ENCODE results near the gene RND1. TPM values are rescaled to one million over a fixed set of nuclear protein-coding genes. Genes with fewer than 3 reads are reported as not detected.

Gene RND1
- total and polyA plus RNA-seq, 2 experiments from 2014 or later, result 9.3 to 10.4 TPM

- H3K27ac Mint-ChIP-seq, result no peak overlapping the region
Observed at GRCh38 chr12:48869191-48869590, 3.5 kb upstream of the RND1 start.

More at GRCh38 chr12:48869191-48869590, 3.5 kb upstream of the RND1 start:
- H3K36me3 Mint-ChIP-seq (ENCODE audit: low read depth), result peaks cover 3% of the 10 kb centered on the region; the same call in 2 of the 3 replicates
- Histone ChIP-seq H3F3A (replicated peaks; ENCODE audit: low read depth) (no peaks in the 10 kb centered on the region), H3K4me1 (ENCODE audit: insufficient read depth) (peaks cover 14% of the 10 kb centered on the region; the same call in 1 of the 2 replicates), H3K4me2 (no peak overlapping the region), H3K4me3 (no peak overlapping the region), H3K27ac (ENCODE audit: low read depth) (no peak overlapping the region), H4K20me1 (replicated peaks; ENCODE audit: insufficient read depth) (peaks cover 9% of the 10 kb centered on the region; the same call in 1 of the 2 replicates), H3K79me2 (replicated peaks; ENCODE audit: insufficient read depth) (peaks cover 10% of the 10 kb centered on the region), H3K36me3 (ENCODE audit: insufficient read depth) (no peaks in the 10 kb centered on the region), H3K27me3 (ENCODE audit: insufficient read depth) (no peaks in the 10 kb centered on the region), H3K9me2 (ENCODE audit: insufficient read depth) (no peaks in the 10 kb centered on the region), H2AFZ (no peak overlapping the region)
- no peaks in the 10 kb centered on the region for H3K9me3 Mint-ChIP-seq
- no peak for ATAC-seq
- H3K4me1 Mint-ChIP-seq, result peaks cover 14% of the 10 kb centered on the region
- TF ChIP-seq CREB1 (CRISPR knock-in tag; IDR thresholded peaks at IDR 0.05; ENCODE audit: low read depth), result no peak
- no peak for TF ChIP-seq JUNB (IDR thresholded peaks at IDR 0.05; ENCODE audit: unreplicated experiment)
- TF ChIP-seq, protein P1, sequence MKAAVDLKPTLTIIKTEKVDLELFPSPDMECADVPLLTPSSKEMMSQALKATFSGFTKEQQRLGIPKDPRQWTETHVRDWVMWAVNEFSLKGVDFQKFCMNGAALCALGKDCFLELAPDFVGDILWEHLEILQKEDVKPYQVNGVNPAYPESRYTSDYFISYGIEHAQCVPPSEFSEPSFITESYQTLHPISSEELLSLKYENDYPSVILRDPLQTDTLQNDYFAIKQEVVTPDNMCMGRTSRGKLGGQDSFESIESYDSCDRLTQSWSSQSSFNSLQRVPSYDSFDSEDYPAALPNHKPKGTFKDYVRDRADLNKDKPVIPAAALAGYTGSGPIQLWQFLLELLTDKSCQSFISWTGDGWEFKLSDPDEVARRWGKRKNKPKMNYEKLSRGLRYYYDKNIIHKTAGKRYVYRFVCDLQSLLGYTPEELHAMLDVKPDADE (IDR thresholded peaks at IDR 0.05), result no peak
- no peak for TF ChIP-seq ZNF331 (CRISPR knock-in tag; IDR thresholded peaks at IDR 0.05; ENCODE audit: low read depth)
- TF ChIP-seq, protein P2, sequence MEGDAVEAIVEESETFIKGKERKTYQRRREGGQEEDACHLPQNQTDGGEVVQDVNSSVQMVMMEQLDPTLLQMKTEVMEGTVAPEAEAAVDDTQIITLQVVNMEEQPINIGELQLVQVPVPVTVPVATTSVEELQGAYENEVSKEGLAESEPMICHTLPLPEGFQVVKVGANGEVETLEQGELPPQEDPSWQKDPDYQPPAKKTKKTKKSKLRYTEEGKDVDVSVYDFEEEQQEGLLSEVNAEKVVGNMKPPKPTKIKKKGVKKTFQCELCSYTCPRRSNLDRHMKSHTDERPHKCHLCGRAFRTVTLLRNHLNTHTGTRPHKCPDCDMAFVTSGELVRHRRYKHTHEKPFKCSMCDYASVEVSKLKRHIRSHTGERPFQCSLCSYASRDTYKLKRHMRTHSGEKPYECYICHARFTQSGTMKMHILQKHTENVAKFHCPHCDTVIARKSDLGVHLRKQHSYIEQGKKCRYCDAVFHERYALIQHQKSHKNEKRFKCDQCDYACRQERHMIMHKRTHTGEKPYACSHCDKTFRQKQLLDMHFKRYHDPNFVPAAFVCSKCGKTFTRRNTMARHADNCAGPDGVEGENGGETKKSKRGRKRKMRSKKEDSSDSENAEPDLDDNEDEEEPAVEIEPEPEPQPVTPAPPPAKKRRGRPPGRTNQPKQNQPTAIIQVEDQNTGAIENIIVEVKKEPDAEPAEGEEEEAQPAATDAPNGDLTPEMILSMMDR (conservative IDR thresholded peaks at IDR 0.05; ENCODE audit: low read depth in 2 of 2), result no peak
- TF ChIP-seq, protein P3, sequence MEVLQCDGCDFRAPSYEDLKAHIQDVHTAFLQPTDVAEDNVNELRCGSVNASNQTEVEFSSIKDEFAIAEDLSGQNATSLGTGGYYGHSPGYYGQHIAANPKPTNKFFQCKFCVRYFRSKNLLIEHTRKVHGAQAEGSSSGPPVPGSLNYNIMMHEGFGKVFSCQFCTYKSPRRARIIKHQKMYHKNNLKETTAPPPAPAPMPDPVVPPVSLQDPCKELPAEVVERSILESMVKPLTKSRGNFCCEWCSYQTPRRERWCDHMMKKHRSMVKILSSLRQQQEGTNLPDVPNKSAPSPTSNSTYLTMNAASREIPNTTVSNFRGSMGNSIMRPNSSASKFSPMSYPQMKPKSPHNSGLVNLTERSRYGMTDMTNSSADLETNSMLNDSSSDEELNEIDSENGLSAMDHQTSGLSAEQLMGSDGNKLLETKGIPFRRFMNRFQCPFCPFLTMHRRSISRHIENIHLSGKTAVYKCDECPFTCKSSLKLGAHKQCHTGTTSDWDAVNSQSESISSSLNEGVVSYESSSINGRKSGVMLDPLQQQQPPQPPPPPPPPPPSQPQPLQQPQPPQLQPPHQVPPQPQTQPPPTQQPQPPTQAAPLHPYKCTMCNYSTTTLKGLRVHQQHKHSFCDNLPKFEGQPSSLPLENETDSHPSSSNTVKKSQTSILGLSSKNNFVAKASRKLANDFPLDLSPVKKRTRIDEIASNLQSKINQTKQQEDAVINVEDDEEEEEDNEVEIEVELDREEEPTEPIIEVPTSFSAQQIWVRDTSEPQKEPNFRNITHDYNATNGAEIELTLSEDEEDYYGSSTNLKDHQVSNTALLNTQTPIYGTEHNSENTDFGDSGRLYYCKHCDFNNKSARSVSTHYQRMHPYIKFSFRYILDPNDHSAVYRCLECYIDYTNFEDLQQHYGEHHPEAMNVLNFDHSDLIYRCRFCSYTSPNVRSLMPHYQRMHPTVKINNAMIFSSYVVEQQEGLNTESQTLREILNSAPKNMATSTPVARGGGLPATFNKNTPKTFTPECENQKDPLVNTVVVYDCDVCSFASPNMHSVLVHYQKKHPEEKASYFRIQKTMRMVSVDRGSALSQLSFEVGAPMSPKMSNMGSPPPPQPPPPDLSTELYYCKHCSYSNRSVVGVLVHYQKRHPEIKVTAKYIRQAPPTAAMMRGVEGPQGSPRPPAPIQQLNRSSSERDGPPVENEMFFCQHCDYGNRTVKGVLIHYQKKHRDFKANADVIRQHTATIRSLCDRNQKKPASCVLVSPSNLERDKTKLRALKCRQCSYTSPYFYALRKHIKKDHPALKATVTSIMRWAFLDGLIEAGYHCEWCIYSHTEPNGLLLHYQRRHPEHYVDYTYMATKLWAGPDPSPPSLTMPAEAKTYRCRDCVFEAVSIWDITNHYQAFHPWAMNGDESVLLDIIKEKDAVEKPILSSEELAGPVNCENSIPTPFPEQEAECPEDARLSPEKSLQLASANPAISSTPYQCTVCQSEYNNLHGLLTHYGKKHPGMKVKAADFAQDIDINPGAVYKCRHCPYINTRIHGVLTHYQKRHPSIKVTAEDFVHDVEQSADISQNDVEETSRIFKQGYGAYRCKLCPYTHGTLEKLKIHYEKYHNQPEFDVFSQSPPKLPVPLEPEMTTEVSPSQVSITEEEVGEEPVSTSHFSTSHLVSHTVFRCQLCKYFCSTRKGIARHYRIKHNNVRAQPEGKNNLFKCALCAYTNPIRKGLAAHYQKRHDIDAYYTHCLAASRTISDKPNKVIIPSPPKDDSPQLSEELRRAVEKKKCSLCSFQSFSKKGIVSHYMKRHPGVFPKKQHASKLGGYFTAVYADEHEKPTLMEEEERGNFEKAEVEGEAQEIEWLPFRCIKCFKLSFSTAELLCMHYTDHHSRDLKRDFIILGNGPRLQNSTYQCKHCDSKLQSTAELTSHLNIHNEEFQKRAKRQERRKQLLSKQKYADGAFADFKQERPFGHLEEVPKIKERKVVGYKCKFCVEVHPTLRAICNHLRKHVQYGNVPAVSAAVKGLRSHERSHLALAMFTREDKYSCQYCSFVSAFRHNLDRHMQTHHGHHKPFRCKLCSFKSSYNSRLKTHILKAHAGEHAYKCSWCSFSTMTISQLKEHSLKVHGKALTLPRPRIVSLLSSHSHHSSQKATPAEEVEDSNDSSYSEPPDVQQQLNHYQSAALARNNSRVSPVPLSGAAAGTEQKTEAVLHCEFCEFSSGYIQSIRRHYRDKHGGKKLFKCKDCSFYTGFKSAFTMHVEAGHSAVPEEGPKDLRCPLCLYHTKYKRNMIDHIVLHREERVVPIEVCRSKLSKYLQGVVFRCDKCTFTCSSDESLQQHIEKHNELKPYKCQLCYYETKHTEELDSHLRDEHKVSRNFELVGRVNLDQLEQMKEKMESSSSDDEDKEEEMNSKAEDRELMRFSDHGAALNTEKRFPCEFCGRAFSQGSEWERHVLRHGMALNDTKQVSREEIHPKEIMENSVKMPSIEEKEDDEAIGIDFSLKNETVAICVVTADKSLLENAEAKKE (CRISPR knock-in tag; IDR thresholded peaks at IDR 0.05), result no peak
- TF ChIP-seq REST (IDR thresholded peaks at IDR 0.05; ENCODE audit: unreplicated experiment), result no peak
- no peak for TF ChIP-seq STAT1 (IDR thresholded peaks at IDR 0.05; ENCODE audit: unreplicated experiment)
- TF ChIP-seq EZH2 (IDR thresholded peaks at IDR 0.05; ENCODE audit: low read depth, unreplicated experiment), result no peak
- TF ChIP-seq ZNF114 (CRISPR knock-in tag; IDR thresholded peaks at IDR 0.05), result no peak
- no peak for TF ChIP-seq EZH2phosphoT487 (IDR thresholded peaks at IDR 0.05; ENCODE audit: unreplicated experiment)
- no peak overlapping the region for H3K4me3 Mint-ChIP-seq
- DNase-seq (ENCODE audit: low spot score), result no peak
- H3K27me3 Mint-ChIP-seq (ENCODE audit: insufficient read depth, low read depth, poor library complexity), result peaks cover 27% of the 10 kb centered on the region
